SJSA1 (cell line): ENCODE results near the gene C22orf23. TPM values are rescaled to one million over a fixed set of nuclear protein-coding genes. Genes with fewer than 3 reads are reported as not detected.

ENCODE experiments used
- DNase-seq, 2 experiments: peaks; one replicate each; pipeline ENCODE4 v3.0.0-alpha.2; 2015 to 2020; ENCODE audit warnings: low spot score in 2 of 2, low read depth in 1 of 2
- H3K27ac ChIP-seq: fragments of 250-450 bp; sonication (Bioruptor Pico); 2 replicates; pipeline ENCODE4 v1.5.1; 2020; ENCODE audit warnings: mild to moderate bottlenecking, moderate library complexity
- H3K27me3 ChIP-seq: fragments of 250-450 bp; sonication (Bioruptor Pico); replicated peaks from 2 replicates; pipeline ENCODE4 v1.5.1; 2020; ENCODE audit warnings: mild to moderate bottlenecking, moderate library complexity
- H3K36me3 ChIP-seq: fragments of 250-450 bp; sonication (Bioruptor Pico); 2 replicates; pipeline ENCODE4 v1.5.1; 2020; ENCODE audit warnings: mild to moderate bottlenecking
- H3K4me1 ChIP-seq: fragments of 250-450 bp; sonication (Bioruptor Pico); replicated peaks from 2 replicates; pipeline ENCODE4 v1.6.1; 2021; ENCODE audit warnings: mild to moderate bottlenecking
- H3K4me3 ChIP-seq: fragments of 250-450 bp; sonication (Bioruptor Pico); 2 replicates; pipeline ENCODE4 v1.5.1; 2020; ENCODE audit warnings: mild to moderate bottlenecking
- H3K9me3 ChIP-seq: fragments of 250-450 bp; sonication (Bioruptor Pico); replicated peaks from 2 replicates; pipeline ENCODE4 v1.5.1; 2020; ENCODE audit warnings: mild to moderate bottlenecking
- total RNA-seq: library from RNA; depleted of rRNA; stranded (reverse); fragments of >200 nt; shearing (Covaris generic); gene quantifications from 2 replicates; pipeline ENCODE4 v1.2.3, GENCODE V29; 2014; rRNA removed

Gene C22orf23
- total RNA-seq, 1 experiment from 2014 or later, result not detected

GRCh38 chr22:37904572-37905533 lies 48.5 kb downstream of the C22orf23 start:
- Histone ChIP-seq H3K4me3 (peak overlapping the region; percentile 97), H3K27me3 (no peaks in the 10 kb centered on the region), H3K27ac (peak overlapping the region; percentile 99), H3K36me3 (peaks cover 30% of the 10 kb centered on the region), H3K9me3 (no peaks in the 10 kb centered on the region), H3K4me1 (peaks cover 39% of the 10 kb centered on the region)
- DNase-seq, result peak; percentile 95 to 98

GRCh38 chr22:37898441-37899181 lies 54.8 kb downstream of the C22orf23 start:
- H3K4me1 ChIP-seq, result peaks cover 21% of the 10 kb centered on the region
- H3K4me3 ChIP-seq, result no peak overlapping the region
- DNase-seq, result peak; percentile 55 to 71
- peak overlapping the region; percentile 60 for H3K27ac ChIP-seq
- H3K27me3 ChIP-seq, result no peaks in the 10 kb centered on the region
- no peaks in the 10 kb centered on the region for H3K36me3 ChIP-seq
- H3K9me3 ChIP-seq, result no peaks in the 10 kb centered on the region

GRCh38 chr22:37897807-37898206 lies 55.6 kb downstream of the C22orf23 start:
- Histone ChIP-seq H3K36me3 (peaks cover 4% of the 10 kb centered on the region), H3K9me3 (no peaks in the 10 kb centered on the region), H3K4me3 (no peak overlapping the region), H3K4me1 (peaks cover 21% of the 10 kb centered on the region), H3K27ac (no peak overlapping the region), H3K27me3 (no peaks in the 10 kb centered on the region)
- no peak for DNase-seq

GRCh38 chr22:37896939-37897338 lies 56.5 kb downstream of the C22orf23 start:
- no peaks in the 10 kb centered on the region for H3K9me3 ChIP-seq
- no peak overlapping the region for H3K27ac ChIP-seq
- H3K4me3 ChIP-seq, result no peak overlapping the region
- no peak for DNase-seq
- H3K4me1 ChIP-seq, result peaks cover 21% of the 10 kb centered on the region
- H3K36me3 ChIP-seq, result peaks cover 9% of the 10 kb centered on the region
- no peaks in the 10 kb centered on the region for H3K27me3 ChIP-seq

GRCh38 chr22:37896181-37896592 lies 57.2 kb downstream of the C22orf23 start:
- Histone ChIP-seq H3K4me3 (no peak overlapping the region), H3K4me1 (peaks cover 21% of the 10 kb centered on the region), H3K27ac (no peak overlapping the region), H3K36me3 (peaks cover 17% of the 10 kb centered on the region), H3K27me3 (no peaks in the 10 kb centered on the region), H3K9me3 (no peaks in the 10 kb centered on the region)
- no peak for DNase-seq

- no peak for DNase-seq
- Histone ChIP-seq H3K27ac (no peak overlapping the region), H3K9me3 (no peaks in the 10 kb centered on the region), H3K4me1 (peaks cover 21% of the 10 kb centered on the region), H3K27me3 (no peaks in the 10 kb centered on the region), H3K4me3 (no peak overlapping the region), H3K36me3 (peaks cover 27% of the 10 kb centered on the region)
Measured at GRCh38 chr22:37894939-37895670, 58.3 kb downstream of the C22orf23 start.

GRCh38 chr22:37893583-37893983 lies 59.8 kb downstream of the C22orf23 start:
- peaks cover 43% of the 10 kb centered on the region for H3K36me3 ChIP-seq
- H3K4me3 ChIP-seq, result no peak overlapping the region
- H3K9me3 ChIP-seq, result no peaks in the 10 kb centered on the region
- no peak overlapping the region for H3K27ac ChIP-seq
- no peaks in the 10 kb centered on the region for H3K27me3 ChIP-seq
- peaks cover 13% of the 10 kb centered on the region for H3K4me1 ChIP-seq
- DNase-seq, result no peak

Other genes starting within 250 kb of the C22orf23 start
- gene GCAT, start 145.7 kb downstream of the C22orf23 start, total RNA-seq, result 54.7 and 60.9 TPM in 2 replicates
- not detected in 2 replicates for gene GALR3, start 130.2 kb downstream of the C22orf23 start, total RNA-seq
- gene ANKRD54, start 109.3 kb downstream of the C22orf23 start, total RNA-seq, result 43.8 and 71.2 TPM in 2 replicates
- 204 and 252 TPM in 2 replicates for gene EIF3L, start 104.2 kb downstream of the C22orf23 start, total RNA-seq
- gene MICALL1, start 47.3 kb downstream of the C22orf23 start, total RNA-seq, result 37.8 and 61.1 TPM in 2 replicates
- gene POLR2F, start 98 bp upstream of the C22orf23 start, total RNA-seq, result 77.3 and 99.6 TPM in 2 replicates
- gene SOX10, start 31.0 kb upstream of the C22orf23 start, total RNA-seq, result not detected in 2 replicates
- gene PICK1, start 103.8 kb upstream of the C22orf23 start, total RNA-seq, result 2.8 and 5.4 TPM in 2 replicates
- not detected in 2 replicates for gene SLC16A8, start 130.6 kb upstream of the C22orf23 start, total RNA-seq
- not detected in 2 replicates for gene BAIAP2L2, start 157.1 kb upstream of the C22orf23 start, total RNA-seq
- 1.0 and 2.5 TPM in 2 replicates for gene PLA2G6, start 228.2 kb upstream of the C22orf23 start, total RNA-seq
- gene MAFF, start 248.4 kb upstream of the C22orf23 start, total RNA-seq, result 45.7 and 52.1 TPM in 2 replicates